IMR-90 (cell line): ENCODE data around the gene ATP5PB. TPM values are rescaled to one million over a fixed set of nuclear protein-coding genes. Genes with fewer than 3 reads are reported as not detected.
A peak's percentile ranks its signal among the peaks of the same experiment; 100 is the strongest.

Experiments used
- ATAC-seq: fragments of 200-7000 bp; cut with Tn5 transposase; 2 replicates; pipeline ENCODE4 v1.9.1; 2020; ENCODE audit warnings: low read depth, mild to moderate bottlenecking, moderate library complexity
- BruUV-seq: library from RNA; stranded (reverse); fragments of 400-500 nt; replicated peaks from 2 replicates; lab custom pipeline; 2021; lab: Mats Ljungman, UMichigan
- CTCF ChIA-PET: fragments of 300-600 bp; formaldehyde crosslinking; extraction: SDS; loops from one replicate; lab custom pipeline; 2021; ENCODE audit warnings: antibody characterized with exemption; lab: Yijun Ruan, JAX
- POLR2A ChIA-PET: fragments of 300-600 bp; sonication (Branson Sonifier 250); formaldehyde crosslinking; loops from one replicate; lab custom pipeline; 2022; ENCODE audit warnings: antibody characterized with exemption; ENCODE audit not compliant: unreplicated experiment; lab: Charles Lee
- DNase-seq: peaks from one replicate; pipeline ENCODE4 v3.0.0; 2013
- H2AFZ ChIP-seq: replicated peaks from 2 replicates; pipeline ENCODE3; 2013; ENCODE audit warnings: low read length, mild to moderate bottlenecking; ENCODE audit not compliant: poor library complexity
- H2AK5ac ChIP-seq: 2 replicates; pipeline ENCODE4 v1.6.1; 2013; ENCODE audit warnings: low read depth, low read length, inconsistent platforms
- H2AK9ac ChIP-seq: replicated peaks from 2 replicates; pipeline ENCODE3; 2013; ENCODE audit warnings: mild to moderate bottlenecking, low read depth, low read length, moderate library complexity; ENCODE audit not compliant: poor library complexity
- H2BK120ac ChIP-seq: 2 replicates; pipeline ENCODE4 v1.6.1; 2013; ENCODE audit warnings: low read depth, low read length, inconsistent platforms
- H2BK15ac ChIP-seq: 3 replicates; pipeline ENCODE4 v1.6.1; 2013; ENCODE audit warnings: low read depth, low read length, inconsistent platforms
- H2BK20ac ChIP-seq: 2 replicates; pipeline ENCODE4 v1.6.1; 2013; ENCODE audit warnings: low read depth, mild to moderate bottlenecking, inconsistent platforms, low read length, moderate library complexity
- H2BK5ac ChIP-seq: 2 replicates; pipeline ENCODE4 v1.6.1; 2013; ENCODE audit warnings: mild to moderate bottlenecking, low read depth, low read length, inconsistent platforms; ENCODE audit not compliant: poor library complexity, severe bottlenecking
- H3K14ac ChIP-seq: replicated peaks from 2 replicates; pipeline ENCODE4 v1.6.1; 2013; ENCODE audit warnings: low read depth, low read length, inconsistent platforms
- H3K18ac ChIP-seq: 2 replicates; pipeline ENCODE4 v1.6.1; 2013; ENCODE audit warnings: low read depth, low read length, control low read depth
- H3K23ac ChIP-seq: 2 replicates; pipeline ENCODE4 v1.6.1; 2013; ENCODE audit warnings: low read depth, low read length, inconsistent platforms
- H3K27ac ChIP-seq: 2 replicates; pipeline ENCODE4 v1.5.1; 2013; ENCODE audit warnings: mild to moderate bottlenecking, control low read depth, low read length; ENCODE audit not compliant: insufficient read depth
- H3K27me3 ChIP-seq: 2 replicates; pipeline ENCODE4 v1.6.1; 2013; ENCODE audit warnings: low read length; ENCODE audit not compliant: control insufficient read depth, insufficient read depth
- H3K36me3 ChIP-seq: 2 replicates; pipeline ENCODE4 v1.6.1; 2013; ENCODE audit warnings: low read length, mixed read lengths; ENCODE audit not compliant: control insufficient read depth, insufficient read depth
- H3K4ac ChIP-seq: 2 replicates; pipeline ENCODE4 v1.6.1; 2013; ENCODE audit warnings: low read depth, low read length, inconsistent platforms
- H3K4me1 ChIP-seq: 2 replicates; pipeline ENCODE4 v1.6.1; 2013; ENCODE audit warnings: low read length, mixed read lengths; ENCODE audit not compliant: control insufficient read depth, insufficient read depth
- H3K4me2 ChIP-seq: 2 replicates; pipeline ENCODE4 v1.6.1; 2013; ENCODE audit warnings: low read depth, mild to moderate bottlenecking, control low read depth, low read length, moderate library complexity
- H3K4me3 ChIP-seq: 2 replicates; pipeline ENCODE4 v1.5.1; 2013; ENCODE audit warnings: low read depth, mild to moderate bottlenecking, control low read depth, low read length, moderate library complexity; ENCODE audit not compliant: insufficient read depth
- H3K56ac ChIP-seq: 2 replicates; pipeline ENCODE4 v1.6.1; 2013; ENCODE audit warnings: low read length, inconsistent platforms; ENCODE audit not compliant: insufficient read depth; ENCODE audit errors: extremely low read depth
- H3K79me1 ChIP-seq, 2 experiments: 2 replicates each; pipeline ENCODE4 v1.6.1; 2013; ENCODE audit warnings: low read length in 2 of 2, inconsistent platforms in 1 of 2, low read depth in 1 of 2
- H3K9ac ChIP-seq: 2 replicates; pipeline ENCODE4 v1.6.1; 2013; ENCODE audit warnings: low read depth, low read length, control low read depth
- H3K9me1 ChIP-seq: 2 replicates; pipeline ENCODE4 v1.6.1; 2013; ENCODE audit warnings: low read length, inconsistent platforms; ENCODE audit not compliant: insufficient read depth
- H3K9me3 ChIP-seq: 2 replicates; pipeline ENCODE4 v1.6.1; 2013; ENCODE audit warnings: low read length; ENCODE audit not compliant: control insufficient read depth, insufficient read depth
- H4K20me1 ChIP-seq: 2 replicates; pipeline ENCODE4 v1.6.1; 2013; ENCODE audit warnings: low read length, inconsistent platforms; ENCODE audit not compliant: insufficient read depth
- H4K5ac ChIP-seq: 2 replicates; pipeline ENCODE4 v1.6.1; 2013; ENCODE audit warnings: mild to moderate bottlenecking, low read depth, low read length, control low read depth
- H4K8ac ChIP-seq, 2 experiments: 2 replicates each; pipeline ENCODE4 v1.6.1; 2013; ENCODE audit warnings: low read depth in 2 of 2, low read length in 2 of 2, control low read depth in 1 of 2, inconsistent platforms in 1 of 2
- H4K91ac ChIP-seq: 2 replicates; pipeline ENCODE4 v1.6.1; 2013; ENCODE audit warnings: low read depth, low read length, inconsistent platforms; ENCODE audit not compliant: insufficient read depth
- CEBPB ChIP-seq: IDR thresholded peaks from 2 replicates; pipeline ENCODE4 v1.6.1; 2012; ENCODE audit warnings: low read depth, low read length, improper control_type of control experiment
- CTCF ChIP-seq: conservative IDR thresholded peaks from 2 replicates; pipeline ENCODE4 v1.5.1; 2012; ENCODE audit warnings: mild to moderate bottlenecking, low read depth, low read length, improper control_type of control experiment
- WGBS, 2 experiments: methylation state at CpG; one replicate each; pipeline versions ENCODE4 v1.1.5 to v1.1.7; 2013; ENCODE audit warnings: missing lambda C conversion rate in 2 of 2; ENCODE audit not compliant: insufficient read length in 1 of 2; ENCODE audit errors: extremely low coverage in 2 of 2; 5-methylcytosine and 5-hydroxymethylcytosine counted together
- dilution Hi-C: fragments of 300-500 bp; cut with HindIII; formaldehyde crosslinking; loops from one replicate; pipeline ENCODE4 v1.14.3; 2018; ENCODE audit warnings: low sequenced_read_pairs; ENCODE audit not compliant: unreplicated experiment
- in situ Hi-C: fragments of 300-500 bp; cut with MboI; formaldehyde crosslinking; loops from 3 replicates; pipeline ENCODE4 v1.14.3; 2019; ENCODE audit warnings: low sequenced_read_pairs, inconsistent platforms, mixed read lengths
- intact Hi-C: fragments of 100-400 bp; cut with micrococcal nuclease; formaldehyde crosslinking; loops from 2 replicates; pipeline ENCODE4 v1.10.0; 2022
- polyA plus RNA-seq, 3 experiments: library from polyadenylated mRNA; depleted of rRNA; stranded (reverse); fragments of >200 nt; gene quantifications; 2 replicates each; pipeline ENCODE4 v1.2.3, GENCODE V29; 2012; ENCODE audit warnings: low replicate concordance in 1 of 3
- total RNA-seq: library from RNA; depleted of rRNA; stranded (reverse); fragments of >200 nt; gene quantifications from 2 replicates; pipeline ENCODE4 v1.2.3, GENCODE V29; 2012

Gene ATP5PB
- total and polyA plus RNA-seq, 2 of the 4 experiments (the other 2 are of a cell fraction) = 234 to 301 TPM

- no peak overlapping the region for H3K4me2 ChIP-seq
- no peak overlapping the region for H3K27ac ChIP-seq
- no peaks in the 10 kb centered on the region for H3K9me3 ChIP-seq
- peaks cover 10% of the 10 kb centered on the region; the same call in 1 of the 2 replicates for H3K9me1 ChIP-seq
- no peaks in the 10 kb centered on the region for H4K20me1 ChIP-seq
- H4K5ac ChIP-seq = no peak overlapping the region
- 83% methylated on average over 1 of the region's 3 CpGs; no CpG with 5 or more reads in 1 of the 2 experiments for WGBS, 2 experiments
- POLR2A ChIA-PET = interaction anchor here (0.6 to 1.0 kb wide), 2 partner anchors 13 to 187 kb away, joined by 3 read pairs; no protein-coding TSS in a partner anchor
- no peak overlapping the region for H2BK5ac ChIP-seq
- DNase-seq = no peak
- no peaks in the 10 kb centered on the region for H3K79me1 ChIP-seq
- H3K9ac ChIP-seq = no peak overlapping the region
- H2BK20ac ChIP-seq = no peak overlapping the region
- no peak overlapping the region for H2AK5ac ChIP-seq
- no peak overlapping the region for H3K4ac ChIP-seq
- ATAC-seq = no peak
- TF ChIP-seq CTCF (no peak), CEBPB (peak; percentile 60)
- dilution Hi-C loops (no loop called here), intact Hi-C loops (no loop called here), in situ Hi-C loops (no loop called here)
- H3K14ac ChIP-seq = no peak overlapping the region
- CTCF ChIA-PET = interaction anchor here (0.7 kb wide), 1 partner anchor 48 kb away, joined by 3 read pairs; no protein-coding TSS in a partner anchor
- no peak overlapping the region for H3K4me3 ChIP-seq
- BruUV-seq = no TSS peak
- H3K36me3 ChIP-seq = no peaks in the 10 kb centered on the region
- no peaks in the 10 kb centered on the region; the same call in 1 of the 2 replicates for H3K27me3 ChIP-seq
- no peak overlapping the region for H2BK120ac ChIP-seq
- no peak overlapping the region for H3K23ac ChIP-seq
- no peak overlapping the region for H2AK9ac ChIP-seq
- no peak overlapping the region for H3K18ac ChIP-seq
- H4K8ac ChIP-seq = no peak overlapping the region
- H3K4me1 ChIP-seq = peaks cover 5% of the 10 kb centered on the region
- H3K56ac ChIP-seq = no peak overlapping the region
- no peak overlapping the region for H2AFZ ChIP-seq
- no peak overlapping the region for H2BK15ac ChIP-seq
- H4K91ac ChIP-seq = no peak overlapping the region
Measured at GRCh38 chr1:111415461-111415860, 33.8 kb upstream of the ATP5PB start.
